Measurements from ENCODE around the gene REV3L.

REV3L gene

DNA sequence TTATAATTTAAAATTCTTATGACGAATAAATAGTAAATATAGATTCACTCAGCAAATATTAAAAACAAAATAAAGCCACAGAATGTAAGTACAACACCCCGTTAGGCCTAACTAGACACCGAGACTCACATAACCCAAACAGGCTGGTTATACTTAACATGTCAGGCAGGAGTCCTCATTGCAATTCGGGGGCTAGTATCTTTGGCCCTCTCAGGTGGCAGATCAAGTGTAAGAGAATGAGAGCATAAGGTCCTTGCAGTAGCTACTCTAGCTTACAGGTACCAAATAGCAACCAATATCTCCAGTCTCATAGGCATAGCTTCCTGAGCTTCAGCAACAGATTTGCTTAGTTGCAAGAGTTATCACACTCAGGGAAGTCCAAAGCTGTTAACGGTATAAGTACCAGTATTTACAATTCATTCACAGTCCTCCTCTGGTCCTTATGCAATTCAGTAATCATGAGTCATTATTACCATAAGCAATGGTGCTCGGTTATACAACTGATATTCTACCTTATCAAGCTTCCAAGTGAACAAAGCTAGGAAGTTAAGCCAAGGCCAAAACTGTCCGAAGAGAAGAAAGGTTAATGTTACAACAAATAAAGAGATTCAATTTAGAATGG is 20.1 kb downstream of the REV3L start:
- no peak for DNase-seq

DNA sequence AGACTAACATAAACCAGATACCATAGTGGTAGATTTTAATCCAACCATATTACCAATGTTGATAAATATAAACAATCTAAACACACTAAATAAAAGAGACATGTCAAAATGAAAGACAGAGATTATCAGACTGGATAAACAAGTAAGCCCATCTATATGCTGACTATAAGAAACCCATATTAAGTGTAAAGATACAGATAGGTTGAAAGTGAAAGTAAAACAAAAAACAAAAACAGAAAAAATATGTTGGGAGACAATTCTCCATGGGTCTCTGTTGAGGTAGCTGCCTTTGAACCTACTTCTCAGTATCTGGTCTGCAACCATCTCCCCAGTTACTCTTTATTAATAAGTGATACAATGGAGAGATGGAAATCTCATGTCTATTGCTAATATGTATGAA is 21.2 kb downstream of the REV3L start:
- no peak for DNase-seq

DNA sequence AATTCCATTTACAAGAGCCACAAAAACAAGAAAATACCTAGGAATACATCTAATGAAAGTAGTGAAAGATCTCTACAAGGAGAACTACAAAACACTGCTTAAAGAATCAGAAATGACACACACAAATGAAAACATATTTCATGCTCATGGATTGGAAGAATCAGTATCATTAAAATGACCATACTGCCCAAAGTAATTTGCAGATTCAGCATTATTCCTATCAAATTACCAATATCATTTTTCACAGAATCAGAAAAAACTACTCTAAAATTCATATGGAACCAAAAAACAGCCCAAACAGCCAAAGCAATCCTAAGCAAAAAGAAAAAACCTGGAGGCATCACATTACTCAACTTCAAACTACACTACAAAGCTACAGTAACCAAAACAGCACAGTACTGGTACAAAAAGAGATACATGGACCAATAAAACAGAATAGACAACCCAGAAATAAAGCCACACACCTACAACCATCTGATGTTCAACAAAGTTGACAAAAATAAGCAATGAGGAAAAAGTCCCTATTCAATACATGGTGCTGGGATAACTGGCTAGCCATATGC is 24.3 kb downstream of the REV3L start:
- DNase-seq: no peak

DNA sequence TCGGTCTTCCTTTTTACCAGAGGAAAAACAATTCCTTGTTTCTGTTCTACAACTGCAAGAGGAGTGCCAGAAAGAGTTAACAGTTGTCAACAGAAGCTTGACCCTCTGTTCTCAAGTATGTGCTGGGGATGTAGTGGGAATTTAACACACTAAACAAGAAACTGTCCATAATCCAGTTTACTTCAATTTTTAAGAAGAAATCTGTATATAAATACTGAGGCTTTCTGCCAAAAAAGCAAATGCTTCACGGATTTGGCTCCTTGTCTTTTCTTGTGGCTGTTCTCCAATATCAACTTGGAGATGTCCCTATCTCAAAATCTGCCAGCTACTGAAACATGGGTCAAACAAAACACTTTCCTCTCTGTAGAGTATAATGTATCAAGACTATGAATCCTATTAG is 26.8 kb downstream of the REV3L start:
- DNase-seq: no peak

DNA sequence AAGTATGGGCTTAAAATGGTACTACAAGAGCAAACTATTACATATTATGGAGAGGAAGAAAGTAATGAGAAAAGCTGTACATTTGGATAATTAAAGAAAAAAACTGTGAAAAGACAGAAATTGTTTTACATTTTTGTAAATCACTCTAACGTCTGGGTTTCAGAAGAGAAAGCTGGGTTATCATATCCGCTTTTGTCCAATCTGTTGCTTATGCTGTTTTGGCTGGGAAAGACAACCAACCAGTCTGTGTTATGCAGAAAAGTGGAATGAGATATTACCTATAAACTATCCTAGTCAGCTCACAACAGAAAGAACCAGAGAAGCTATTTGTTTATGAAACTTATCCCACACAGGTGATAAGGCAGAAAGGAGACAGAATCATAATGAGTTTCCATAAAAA is 32.4 kb downstream of the REV3L start:
- DNase-seq: no peak

GRCh38 chr6:111450087-111450486 is 32.9 kb downstream of the REV3L start:
- DNase-seq: no peak

- no peak for DNase-seq
Measured at GRCh38 chr6:111449129-111449528, 33.9 kb downstream of the REV3L start.

DNA sequence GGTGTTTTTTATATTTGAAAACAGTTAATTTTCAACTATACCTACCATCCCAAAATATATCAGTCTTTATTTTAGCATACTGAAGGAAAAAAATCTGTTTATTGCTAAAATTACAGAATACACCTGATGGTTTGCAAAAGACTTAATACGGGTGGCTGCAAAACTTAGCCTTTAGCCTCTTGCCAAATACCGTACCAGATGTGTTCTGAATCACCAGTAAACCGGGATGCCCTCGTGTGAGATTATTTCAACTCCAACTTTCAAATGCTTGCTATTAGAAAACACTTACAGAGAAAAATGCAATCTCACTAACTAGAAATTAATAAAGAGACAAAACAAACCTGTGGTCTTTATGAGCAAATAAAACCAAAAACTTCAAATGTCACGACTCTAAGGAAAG is 36.0 kb downstream of the REV3L start:
- DNase-seq: no peak

DNA sequence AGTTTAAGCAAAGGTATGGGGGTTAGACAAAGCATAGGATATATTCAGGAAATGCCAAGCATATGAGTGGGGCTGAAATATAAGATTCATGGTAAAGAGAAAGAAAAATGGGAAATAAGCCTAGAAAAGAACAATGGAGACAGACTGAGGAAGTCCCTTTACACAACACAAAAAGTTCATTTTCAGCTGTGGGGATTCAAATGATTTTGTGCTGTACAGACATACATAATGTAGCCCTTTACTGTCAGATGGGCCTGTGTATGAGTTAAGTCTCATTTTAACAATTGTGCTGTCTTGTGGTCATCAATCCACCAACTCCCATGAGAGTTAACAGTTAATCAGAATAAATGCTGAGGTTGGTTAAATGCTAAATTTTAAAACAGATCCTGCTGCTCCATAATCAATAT is 37.2 kb downstream of the REV3L start:
- DNase-seq: no peak

DNA sequence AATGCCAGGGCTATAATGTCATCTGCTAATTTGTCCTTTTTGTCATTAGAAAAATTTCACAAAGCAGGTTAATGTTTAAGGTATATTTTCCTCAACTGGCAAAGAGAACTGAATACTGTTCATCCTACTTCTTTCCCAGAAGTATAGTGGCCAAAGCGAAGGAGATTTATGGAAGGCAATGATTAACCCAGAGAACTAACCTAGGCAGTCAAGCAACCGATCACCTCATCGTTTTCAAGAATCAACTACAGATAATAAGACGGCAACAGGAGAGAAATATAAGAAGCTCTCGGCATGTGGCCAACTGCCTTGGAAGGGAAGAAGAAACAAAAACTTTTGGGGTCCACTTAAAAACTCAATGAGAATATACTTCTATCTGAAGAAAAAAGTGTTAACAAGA is 38.2 kb downstream of the REV3L start:
- no peak for DNase-seq

GRCh38 chr6:111441678-111442243 is 41.3 kb downstream of the REV3L start:
- DNase-seq: no peak

GRCh38 chr6:111439171-111439570 is 43.8 kb downstream of the REV3L start:
- DNase-seq: no peak

DNA sequence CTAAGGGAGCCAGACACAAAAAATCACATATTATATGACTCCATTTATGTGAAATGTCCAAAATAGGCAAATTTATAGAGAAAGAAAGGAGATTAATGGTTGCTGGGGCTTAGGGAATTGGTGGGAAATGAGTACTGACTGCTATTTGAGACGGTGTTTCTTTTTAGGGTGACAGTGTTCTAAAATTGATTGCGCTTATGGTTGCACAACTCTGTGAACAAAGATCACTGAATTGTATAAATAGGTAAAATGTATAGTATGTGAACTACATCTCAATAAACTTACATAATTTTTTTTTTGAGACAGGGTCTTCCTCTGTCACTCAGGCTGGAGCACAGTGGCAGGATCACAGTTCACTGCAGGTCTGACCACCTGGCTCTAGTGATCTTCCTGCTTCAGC is 45.4 kb downstream of the REV3L start:
- no peak for DNase-seq

DNA sequence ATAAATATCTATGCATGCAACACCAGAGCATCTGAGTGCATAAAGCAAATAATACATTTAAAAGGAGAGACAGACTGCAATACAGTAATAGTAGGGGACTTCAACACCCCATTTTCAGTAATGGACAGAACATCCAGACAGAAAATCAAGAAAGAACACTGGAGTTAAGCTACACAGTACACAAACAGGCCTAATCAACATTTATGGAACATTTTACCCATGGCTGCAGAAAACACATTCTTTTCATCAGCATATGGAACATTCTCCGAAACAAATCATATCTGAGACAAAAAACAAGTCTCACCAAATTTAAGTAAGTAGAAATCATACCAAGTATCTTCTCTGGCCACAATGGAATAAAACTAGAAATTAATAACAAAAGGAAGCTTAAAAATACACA is 50.5 kb downstream of the REV3L start:
- DNase-seq: no peak

DNA sequence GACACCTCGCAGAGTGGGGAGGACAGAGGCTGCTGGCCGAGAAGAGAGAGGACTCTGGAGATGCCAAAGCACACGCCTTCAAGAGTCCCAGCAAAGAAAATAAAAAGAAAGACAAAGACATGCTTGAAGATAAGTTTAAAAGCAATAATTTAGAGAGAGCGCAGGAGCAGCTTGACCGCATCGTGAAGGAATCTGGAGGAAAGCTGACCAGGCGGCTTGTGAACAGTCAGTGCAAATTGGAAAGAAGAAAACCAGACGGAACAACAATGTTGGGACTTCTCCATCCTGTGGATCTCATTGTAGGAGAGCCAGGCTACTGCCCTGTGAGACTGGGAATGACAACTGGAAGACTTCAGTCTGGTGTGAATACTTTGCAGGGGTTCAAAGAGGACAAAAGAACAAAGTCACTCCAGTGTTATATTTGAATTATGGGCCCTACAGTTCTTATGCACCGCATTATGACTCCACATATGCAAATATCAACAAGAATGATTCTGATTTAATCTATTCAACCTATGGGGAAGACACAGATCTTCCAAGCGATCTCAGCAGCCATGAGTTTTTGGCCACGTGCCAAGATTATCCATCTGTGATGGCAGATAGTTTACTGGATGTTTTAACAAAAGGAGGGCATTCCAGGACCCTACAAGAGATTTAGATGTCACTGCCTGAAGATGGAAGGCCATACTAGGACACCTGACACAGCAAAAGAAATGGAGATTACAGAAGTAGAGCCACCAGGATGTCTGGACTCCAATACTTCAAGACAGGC is 52.2 kb downstream of the REV3L start:
- no peak for DNase-seq

- DNase-seq: no peak
Measured at GRCh38 chr6:111429571-111429970, 53.4 kb downstream of the REV3L start.

GRCh38 chr6:111428811-111429210 is 54.2 kb downstream of the REV3L start:
- DNase-seq: no peak

DNA sequence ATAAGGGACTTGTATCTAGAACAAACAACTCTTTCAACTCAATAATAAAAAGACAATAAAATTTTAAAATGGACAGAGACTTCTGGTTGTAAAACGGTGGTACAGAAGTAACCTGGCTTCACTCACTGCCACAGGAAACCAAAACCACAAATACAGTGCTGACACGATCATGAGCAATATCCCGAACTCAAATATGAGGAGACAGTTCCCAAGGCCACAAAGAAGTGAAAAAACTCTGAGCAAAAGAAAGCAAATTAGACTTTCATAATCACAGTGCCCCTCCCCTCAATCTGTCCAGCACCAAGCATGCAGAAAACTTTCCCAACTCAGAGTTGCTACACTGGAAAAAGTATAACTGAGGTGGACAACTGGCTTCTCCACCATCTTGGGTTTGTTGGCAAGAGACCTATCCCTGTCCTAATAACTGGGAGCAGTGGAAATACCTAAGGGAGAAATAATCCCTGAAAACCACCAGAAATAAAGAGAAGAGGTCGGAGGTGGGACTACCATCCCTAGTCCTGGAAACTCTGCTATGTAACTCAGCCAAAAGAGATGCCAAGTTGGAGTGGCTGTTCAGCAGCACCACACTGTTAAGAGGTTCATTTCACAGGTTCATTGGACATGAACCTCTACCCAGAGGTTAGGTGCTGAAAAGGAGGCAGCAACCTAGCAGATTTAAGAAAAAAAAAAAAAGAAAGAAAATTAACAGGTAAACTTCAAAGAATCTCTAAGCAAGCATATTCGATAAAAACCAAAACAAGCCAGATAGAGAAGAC is 55.5 kb downstream of the REV3L start:
- DNase-seq: no peak

GRCh38 chr6:111423960-111424846 is 58.8 kb downstream of the REV3L start:
- DNase-seq: no peak

DNA sequence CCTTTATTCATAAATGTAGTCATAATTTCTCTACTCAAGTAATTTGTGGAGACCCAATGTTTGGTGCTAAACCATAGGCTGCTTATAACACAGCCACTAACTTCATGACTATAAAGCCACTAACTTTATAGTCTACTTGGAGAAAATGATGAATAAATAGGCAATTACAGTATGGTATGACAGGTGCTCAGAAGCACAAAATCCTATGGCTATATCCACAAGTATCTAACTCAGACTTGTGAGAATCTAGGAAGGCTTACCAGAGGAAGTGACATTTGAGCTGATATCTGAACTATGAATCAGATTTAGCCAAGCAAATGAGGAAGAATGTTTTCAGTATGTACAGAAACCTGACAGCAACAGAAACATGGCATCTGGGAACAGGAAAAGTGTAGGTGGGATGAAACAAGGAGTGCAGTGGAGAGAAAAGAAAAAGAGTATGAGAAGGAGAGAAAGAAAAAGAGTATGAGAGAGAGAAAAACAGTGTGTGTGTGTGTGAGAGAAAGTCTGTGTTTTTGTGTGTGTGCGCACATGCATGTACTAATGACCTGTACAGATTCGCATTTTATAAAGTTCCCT is 59.9 kb downstream of the REV3L start:
- DNase-seq: no peak

- DNase-seq: no peak
Measured at GRCh38 chr6:111418971-111419693, 63.9 kb downstream of the REV3L start.
